ENCODE data around the gene ACTR2.

ACTR2 gene

GRCh38 chr2:65273344-65273743 lies 45.7 kb downstream of the ACTR2 start:
- TF ChIP-seq CTCF (IDR thresholded peaks at IDR 0.05; ENCODE audit: extremely low read depth, missing control alignments): no peak
- DNase-seq (ENCODE audit: low spot score): no peak

- DNase-seq (ENCODE audit: low spot score): no peak
- no peak for TF ChIP-seq CTCF (IDR thresholded peaks at IDR 0.05; ENCODE audit: extremely low read depth, missing control alignments)
These were observed 47.7 kb downstream of the ACTR2 start for GRCh38 chr2:65275141-65275915.

- no peak for TF ChIP-seq CTCF (IDR thresholded peaks at IDR 0.05; ENCODE audit: extremely low read depth, missing control alignments)
- DNase-seq (ENCODE audit: low spot score): no peak
These were observed 49.0 kb downstream of the ACTR2 start for GRCh38 chr2:65276609-65277008.

GRCh38 chr2:65277118-65277517 lies 49.5 kb downstream of the ACTR2 start:
- TF ChIP-seq CTCF (IDR thresholded peaks at IDR 0.05; ENCODE audit: extremely low read depth, missing control alignments): no peak
- no peak for DNase-seq (ENCODE audit: low spot score)

- no peak for TF ChIP-seq CTCF (IDR thresholded peaks at IDR 0.05; ENCODE audit: extremely low read depth, missing control alignments)
- DNase-seq (ENCODE audit: low spot score): no peak
These were observed 50.3 kb downstream of the ACTR2 start for GRCh38 chr2:65277791-65278483.

GRCh38 chr2:65278531-65278981 lies 50.9 kb downstream of the ACTR2 start:
- no peak for TF ChIP-seq CTCF (IDR thresholded peaks at IDR 0.05; ENCODE audit: extremely low read depth, missing control alignments)
- DNase-seq (ENCODE audit: low spot score): no peak

GRCh38 chr2:65279756-65280155 lies 52.1 kb downstream of the ACTR2 start:
- TF ChIP-seq CTCF (IDR thresholded peaks at IDR 0.05; ENCODE audit: extremely low read depth, missing control alignments): no peak
- no peak for DNase-seq (ENCODE audit: low spot score)

Measured in GM20000 (cell line).